ES-I3 (cell line): Measurements from ENCODE around the gene PRKAG2.

Experiments used
- H3K36me3 ChIP-seq: 2 replicates; pipeline ENCODE4 v1.6.1; 2013; ENCODE audit warnings: mild to moderate bottlenecking, low read length, control low read depth, moderate library complexity; ENCODE audit not compliant: insufficient read depth
- H3K4me1 ChIP-seq: 2 replicates; pipeline ENCODE4 v1.6.1; 2013; ENCODE audit warnings: mild to moderate bottlenecking, control low read depth, low read length; ENCODE audit not compliant: insufficient read depth
- H3K9ac ChIP-seq: 2 replicates; pipeline ENCODE4 v1.6.1; 2013; ENCODE audit warnings: low read depth, mild to moderate bottlenecking, low read length, moderate library complexity
- H3K9me3 ChIP-seq: 2 replicates; pipeline ENCODE4 v1.6.1; 2013; ENCODE audit warnings: mild to moderate bottlenecking, low read length, moderate library complexity; ENCODE audit not compliant: control insufficient read depth, insufficient read depth

The PRKAG2 gene

DNA sequence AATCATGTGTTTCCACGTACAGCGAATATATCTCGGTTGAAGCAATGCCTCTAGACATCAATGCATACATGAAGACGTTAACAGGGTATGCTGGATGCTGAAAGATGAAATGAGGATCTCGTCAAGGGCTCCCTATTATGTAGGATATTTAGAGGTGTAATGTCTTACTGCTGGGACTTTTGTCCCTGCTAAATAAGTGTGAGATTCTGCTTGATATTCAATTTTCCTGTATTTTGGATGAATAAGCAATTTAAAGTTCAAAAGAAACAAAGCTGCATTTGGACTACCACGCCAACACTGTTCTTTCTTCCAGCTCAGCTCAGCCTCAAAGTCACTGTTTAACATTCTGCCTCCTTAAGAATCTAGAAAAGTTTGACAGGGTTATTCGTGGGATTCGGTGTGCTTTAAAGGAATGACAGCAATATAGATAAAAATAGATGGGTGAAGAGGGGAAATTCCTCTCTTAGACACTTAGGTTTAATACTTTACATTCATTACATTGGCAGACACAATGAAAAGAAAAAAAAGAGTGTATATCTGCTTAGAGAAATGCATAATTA, 247.1 kb downstream of the PRKAG2 start:
- Histone ChIP-seq H3K36me3 (no peaks in the 10 kb centered on the region), H3K9ac (no peak overlapping the region), H3K4me1 (peaks cover 44% of the 10 kb centered on the region), H3K9me3 (peaks cover 3% of the 10 kb centered on the region; the same call in 1 of the 2 replicates)

DNA sequence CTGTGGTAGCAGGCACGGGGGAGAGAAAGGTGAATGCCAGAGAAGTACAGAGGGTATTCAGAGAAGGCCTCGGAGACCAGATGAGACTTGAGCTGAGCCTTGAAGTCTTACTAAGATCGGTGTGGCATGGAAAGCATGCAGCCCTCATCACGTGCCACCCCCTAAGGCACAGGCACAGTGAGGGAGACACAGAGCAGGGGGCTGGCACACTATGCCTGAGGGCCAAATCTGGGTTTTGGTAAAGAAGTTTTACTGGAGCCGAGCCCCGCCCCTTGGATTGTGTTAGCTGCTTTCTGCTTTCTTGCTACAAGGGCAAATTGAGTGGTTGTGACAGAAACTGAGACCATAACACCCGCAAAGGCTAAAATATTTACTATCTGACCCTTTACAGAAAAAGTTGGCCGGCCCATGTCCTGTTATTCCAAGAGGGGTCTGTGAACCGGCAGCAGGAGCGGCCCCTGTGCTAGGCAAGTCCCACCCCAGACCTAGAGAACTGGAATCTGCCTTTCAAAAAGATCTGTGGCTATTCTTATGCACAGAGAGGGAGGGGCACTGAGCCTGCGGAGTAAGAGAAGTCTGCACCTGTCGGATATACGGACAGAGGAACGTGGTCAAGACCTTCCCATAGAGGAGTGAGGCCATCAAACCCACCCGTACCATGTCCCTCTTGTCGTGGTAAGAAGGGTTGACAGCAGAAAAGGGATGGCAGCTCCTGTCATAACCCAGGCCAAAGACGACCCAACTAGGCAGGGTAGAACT, 247.9 kb downstream of the PRKAG2 start:
- peak overlapping the region; percentile 5; the same call in 1 of the 2 replicates for H3K9ac ChIP-seq
- peaks cover 3% of the 10 kb centered on the region; the same call in 1 of the 2 replicates for H3K9me3 ChIP-seq
- peaks cover 51% of the 10 kb centered on the region for H3K4me1 ChIP-seq
- H3K36me3 ChIP-seq, result no peaks in the 10 kb centered on the region

DNA sequence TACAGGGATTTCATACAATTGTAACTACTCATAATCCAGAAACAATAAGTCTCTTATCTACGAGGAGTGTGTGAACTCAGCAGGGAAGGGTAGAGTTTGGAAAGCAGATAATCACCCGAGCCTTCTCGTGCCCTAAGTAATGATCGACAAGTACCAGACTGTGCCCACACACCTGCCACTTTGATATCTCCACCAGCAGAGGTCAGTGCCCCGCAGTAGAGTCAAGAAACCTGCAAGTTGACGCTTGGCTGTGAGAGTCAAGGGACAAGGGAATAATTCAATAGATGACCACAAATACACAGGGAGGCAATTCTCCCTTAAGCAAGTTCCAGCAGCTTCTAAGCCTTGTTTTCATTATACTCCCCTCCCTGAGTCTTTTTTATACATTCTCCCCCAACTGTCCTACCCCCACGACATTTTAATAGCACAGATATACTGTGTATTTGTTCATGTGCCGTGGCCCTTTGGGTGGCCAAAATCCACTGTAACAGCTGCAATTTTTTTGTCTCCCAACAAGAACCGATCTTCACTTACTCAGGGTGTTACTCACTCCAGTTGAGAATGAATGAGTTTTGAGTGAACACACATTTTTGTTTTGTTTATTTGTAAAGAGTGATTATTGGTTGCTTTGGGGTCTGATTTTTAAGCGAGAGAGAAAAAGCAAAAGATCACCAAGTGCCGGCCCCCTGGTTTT, 250.3 kb downstream of the PRKAG2 start:
- no peaks in the 10 kb centered on the region for H3K36me3 ChIP-seq
- H3K9ac ChIP-seq, result no peak overlapping the region
- no peaks in the 10 kb centered on the region for H3K9me3 ChIP-seq
- peaks cover 51% of the 10 kb centered on the region for H3K4me1 ChIP-seq

DNA sequence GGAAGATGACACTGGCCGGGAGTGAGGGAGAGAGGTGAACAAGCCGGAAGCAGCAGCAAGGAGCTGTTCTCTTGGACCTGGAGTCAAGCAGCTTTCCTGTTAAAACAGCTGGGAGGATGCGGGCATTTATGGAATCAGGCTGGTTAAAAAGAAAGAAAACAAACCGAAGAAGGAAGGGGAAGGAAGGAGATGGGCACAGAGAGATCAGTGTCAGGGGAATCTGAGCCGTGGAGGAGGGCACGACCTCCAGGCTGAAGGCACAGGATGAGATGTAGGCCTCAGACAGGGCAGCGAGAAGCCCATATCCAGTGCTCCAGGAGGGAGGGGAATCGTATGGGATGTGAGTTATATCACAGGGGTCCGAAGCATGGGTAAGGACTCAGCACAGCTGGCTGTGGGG, 251.3 kb downstream of the PRKAG2 start:
- Histone ChIP-seq H3K36me3 (peaks cover 2% of the 10 kb centered on the region; the same call in 1 of the 2 replicates), H3K4me1 (peaks cover 50% of the 10 kb centered on the region), H3K9me3 (no peaks in the 10 kb centered on the region), H3K9ac (no peak overlapping the region)

DNA sequence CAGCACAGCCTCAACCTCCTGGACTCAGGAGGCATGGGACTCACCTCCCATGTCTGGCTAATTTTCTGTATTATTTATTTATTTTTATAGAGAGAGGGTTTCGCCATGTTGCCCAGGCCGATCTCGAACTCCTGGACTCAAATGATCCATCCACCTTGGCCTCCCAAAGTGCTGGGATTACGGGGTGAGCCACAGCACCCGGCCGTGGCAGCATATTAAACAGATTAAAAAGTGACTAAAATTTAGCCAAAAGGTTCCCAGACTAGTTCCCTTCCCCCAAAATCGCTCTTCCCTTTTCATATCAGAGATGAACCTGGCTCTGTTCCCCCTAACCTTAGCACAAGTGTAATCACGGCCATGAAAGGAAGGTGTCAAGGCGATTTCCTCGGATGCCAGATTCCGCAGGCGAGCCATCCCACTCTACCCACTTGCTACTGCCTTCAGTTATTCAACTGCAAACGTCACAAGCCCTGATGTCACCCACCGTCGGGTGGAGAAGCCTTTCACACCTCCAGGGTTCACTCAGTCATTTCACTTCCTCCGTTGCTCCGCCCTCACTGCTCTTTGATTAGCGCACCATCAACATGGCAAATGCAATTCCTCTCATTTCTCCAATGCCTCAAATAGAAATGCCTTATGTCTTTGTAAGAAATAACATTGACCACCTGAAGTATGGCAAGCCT, 252.5 kb downstream of the PRKAG2 start:
- peaks cover 2% of the 10 kb centered on the region; the same call in 1 of the 2 replicates for H3K36me3 ChIP-seq
- H3K9ac ChIP-seq, result no peak overlapping the region
- no peaks in the 10 kb centered on the region for H3K9me3 ChIP-seq
- H3K4me1 ChIP-seq, result peaks cover 40% of the 10 kb centered on the region

DNA sequence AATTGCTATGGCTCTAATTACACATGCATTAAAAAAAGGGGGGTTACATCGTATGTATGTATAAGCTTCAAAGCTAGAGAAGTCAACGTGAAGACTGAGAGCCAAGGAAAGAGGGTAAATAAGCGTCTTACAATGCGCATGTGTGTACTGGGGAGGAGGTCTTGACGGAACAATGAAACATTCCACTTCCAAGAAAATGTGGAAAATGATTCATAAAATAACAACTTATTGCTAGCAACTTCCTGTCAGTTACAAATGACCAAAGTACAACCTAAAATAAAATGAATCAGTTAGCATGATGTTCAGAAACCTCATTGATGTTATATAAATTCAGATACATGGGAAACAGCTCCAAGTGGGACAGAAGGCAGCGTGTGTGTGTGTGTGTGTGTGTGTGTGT, 253.1 kb downstream of the PRKAG2 start:
- no peaks in the 10 kb centered on the region for H3K9me3 ChIP-seq
- H3K36me3 ChIP-seq, result peaks cover 2% of the 10 kb centered on the region; the same call in 1 of the 2 replicates
- H3K9ac ChIP-seq, result no peak overlapping the region
- peaks cover 34% of the 10 kb centered on the region for H3K4me1 ChIP-seq

DNA sequence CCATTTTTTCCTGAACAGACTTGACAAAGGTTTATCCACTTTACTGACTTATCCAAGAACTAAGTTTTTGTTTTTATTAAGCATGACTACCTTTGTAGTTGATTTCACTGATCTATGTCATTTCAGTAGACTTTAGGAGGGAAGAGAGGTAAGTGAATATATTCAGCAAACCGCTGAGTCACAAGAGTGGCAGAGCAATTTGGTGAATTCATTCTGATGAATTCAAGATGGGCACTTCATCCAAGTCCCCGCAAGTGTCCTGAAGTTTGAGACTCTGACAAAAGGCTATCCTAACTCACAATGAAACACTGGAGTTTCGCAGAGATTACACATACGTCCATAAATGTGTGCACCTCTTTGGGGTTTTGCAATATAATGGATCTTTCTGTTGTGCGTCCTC, 255.0 kb downstream of the PRKAG2 start:
- Histone ChIP-seq H3K36me3 (peaks cover 2% of the 10 kb centered on the region; the same call in 1 of the 2 replicates), H3K4me1 (peaks cover 22% of the 10 kb centered on the region), H3K9me3 (no peaks in the 10 kb centered on the region), H3K9ac (no peak overlapping the region)

DNA sequence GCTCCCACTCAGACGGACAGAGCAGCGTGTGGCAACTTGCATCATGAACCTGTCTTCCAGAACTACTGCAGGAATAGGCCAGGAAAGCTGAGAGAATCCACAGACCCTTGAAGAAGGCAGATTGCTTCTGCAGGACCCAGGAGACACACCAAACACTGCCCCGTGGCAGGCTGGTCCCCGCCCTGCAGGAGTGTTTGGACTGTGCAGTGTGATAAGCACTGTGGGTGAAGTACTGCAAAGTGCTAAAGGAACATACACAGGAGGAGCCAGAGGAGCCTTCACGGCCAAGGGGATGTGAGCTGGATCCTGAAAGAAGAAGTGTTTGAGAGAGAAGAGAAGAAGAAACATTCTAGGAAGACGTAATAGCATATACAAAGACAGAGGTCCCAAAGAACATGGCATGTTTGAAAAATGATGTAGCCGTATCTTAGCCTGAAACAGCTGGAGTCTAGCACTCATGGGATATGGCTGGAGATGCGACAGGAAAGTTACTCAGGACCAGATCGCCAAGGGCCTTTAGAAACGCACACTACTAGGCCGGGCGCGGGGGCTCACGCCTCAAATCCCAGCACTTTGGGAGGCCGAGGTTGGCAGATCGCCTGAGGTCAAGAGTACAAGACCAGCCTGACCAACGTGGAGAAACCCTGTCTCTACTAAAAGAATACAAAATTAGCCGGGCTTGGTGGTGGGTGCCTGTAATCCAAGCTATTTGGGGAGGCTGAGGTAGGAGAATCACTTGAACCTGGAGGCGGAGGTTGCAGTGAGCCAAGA, 260.3 kb downstream of the PRKAG2 start:
- no peaks in the 10 kb centered on the region for H3K4me1 ChIP-seq
- H3K36me3 ChIP-seq, result peaks cover 2% of the 10 kb centered on the region; the same call in 1 of the 2 replicates
- no peak overlapping the region for H3K9ac ChIP-seq
- H3K9me3 ChIP-seq, result no peaks in the 10 kb centered on the region

DNA sequence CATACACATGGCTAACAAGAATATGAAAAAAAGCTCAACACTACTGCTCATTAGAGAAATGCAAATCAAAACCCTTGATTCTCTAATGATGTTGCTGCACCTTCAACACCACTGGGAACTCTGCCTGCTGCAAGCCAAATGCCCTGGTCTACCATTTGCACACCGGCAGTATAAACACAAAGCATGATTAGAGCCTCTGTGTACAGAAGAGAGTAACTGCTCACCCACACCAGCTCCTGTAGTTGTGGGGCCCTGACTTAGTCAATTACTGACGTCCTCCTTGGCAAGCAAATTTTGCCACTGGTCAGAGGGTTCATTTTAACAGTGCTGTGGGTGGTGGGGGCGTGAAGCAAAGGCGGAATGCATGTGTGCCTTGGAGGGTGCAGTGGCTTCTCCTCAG, 261.1 kb downstream of the PRKAG2 start:
- Histone ChIP-seq H3K9me3 (no peaks in the 10 kb centered on the region), H3K4me1 (no peaks in the 10 kb centered on the region), H3K9ac (no peak overlapping the region), H3K36me3 (no peaks in the 10 kb centered on the region)

DNA sequence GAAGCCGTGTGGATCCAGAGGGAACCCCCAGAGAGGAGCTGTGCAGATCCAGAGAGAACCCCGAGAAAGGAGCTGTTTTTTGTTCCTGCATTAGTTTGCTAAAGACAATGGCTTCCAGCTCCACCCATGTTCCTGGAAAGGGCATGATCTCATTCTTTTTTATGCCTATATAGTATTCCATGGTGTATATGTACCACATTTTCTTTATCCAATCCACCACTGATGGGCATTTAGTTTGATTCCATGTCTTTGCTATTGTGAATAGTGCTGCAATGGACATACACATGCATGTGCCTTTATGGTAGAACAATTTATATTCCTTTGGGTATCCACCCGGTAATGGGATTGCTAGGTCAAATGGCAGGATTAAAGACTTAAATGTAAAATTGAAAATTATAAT, 261.9 kb downstream of the PRKAG2 start:
- Histone ChIP-seq H3K9me3 (no peaks in the 10 kb centered on the region), H3K9ac (no peak overlapping the region), H3K4me1 (no peaks in the 10 kb centered on the region), H3K36me3 (no peaks in the 10 kb centered on the region)

DNA sequence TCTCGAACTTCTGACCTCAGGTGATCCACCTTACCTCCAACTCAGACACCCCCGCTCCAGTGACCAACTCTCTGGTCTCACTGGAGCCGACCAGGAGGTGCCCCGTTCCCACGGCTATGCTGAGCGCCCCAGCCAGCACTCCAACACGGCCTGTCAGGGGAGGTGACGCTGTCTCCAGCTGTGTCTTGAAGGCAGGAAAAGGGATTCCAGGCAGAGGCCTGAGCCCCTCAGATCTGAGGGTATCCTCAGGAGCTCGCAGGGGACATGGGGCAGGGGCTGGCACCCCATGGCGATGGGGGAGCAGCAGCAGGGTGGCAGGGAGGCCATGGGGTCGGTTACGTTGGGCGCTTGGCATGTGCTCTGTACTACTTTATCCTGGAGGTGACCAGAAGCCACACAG, 262.9 kb downstream of the PRKAG2 start:
- Histone ChIP-seq H3K4me1 (no peaks in the 10 kb centered on the region), H3K36me3 (no peaks in the 10 kb centered on the region), H3K9ac (no peak overlapping the region), H3K9me3 (no peaks in the 10 kb centered on the region)

DNA sequence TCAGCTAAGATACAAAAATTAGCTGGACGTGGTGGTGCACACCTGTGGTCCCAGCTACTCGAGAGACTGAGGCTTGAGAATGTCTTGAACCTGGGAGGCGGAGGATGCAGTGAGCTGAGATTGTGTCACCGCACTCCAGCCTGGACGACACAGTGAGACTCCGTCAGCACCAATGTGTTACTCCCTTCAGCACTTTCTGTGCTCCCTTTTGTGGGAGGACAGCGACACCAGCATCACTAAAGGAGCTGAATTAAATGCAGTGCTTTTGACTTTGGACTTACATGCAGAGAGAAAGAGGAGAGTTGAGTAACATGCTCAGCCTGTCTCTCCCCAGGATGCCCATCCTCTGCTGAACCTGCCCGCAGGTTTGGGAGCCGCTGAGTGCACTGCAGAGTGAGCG, 265.0 kb downstream of the PRKAG2 start:
- H3K4me1 ChIP-seq, result no peaks in the 10 kb centered on the region
- H3K9me3 ChIP-seq, result no peaks in the 10 kb centered on the region
- H3K36me3 ChIP-seq, result no peaks in the 10 kb centered on the region
- H3K9ac ChIP-seq, result no peak overlapping the region

DNA sequence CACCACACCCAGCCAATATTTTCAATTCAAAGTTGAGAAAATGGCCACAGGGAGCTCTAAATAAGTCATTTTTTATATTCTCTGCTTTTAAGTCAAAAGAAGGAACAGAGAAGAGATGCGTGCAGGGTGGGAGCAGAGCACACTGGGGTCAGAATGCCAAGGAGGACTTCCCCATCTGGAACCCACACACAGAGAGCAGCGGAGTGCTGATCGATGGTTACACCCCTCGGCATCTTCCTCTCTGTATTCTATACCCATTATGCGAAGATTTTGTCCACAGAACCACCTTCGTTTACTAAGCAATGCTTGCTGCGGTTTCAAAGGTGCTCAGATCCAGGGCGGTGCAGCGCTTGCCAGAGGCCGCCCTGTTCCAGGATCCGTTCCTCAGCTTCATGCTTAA, 265.9 kb downstream of the PRKAG2 start:
- Histone ChIP-seq H3K4me1 (no peaks in the 10 kb centered on the region), H3K9ac (no peak overlapping the region), H3K9me3 (no peaks in the 10 kb centered on the region), H3K36me3 (no peaks in the 10 kb centered on the region)

DNA sequence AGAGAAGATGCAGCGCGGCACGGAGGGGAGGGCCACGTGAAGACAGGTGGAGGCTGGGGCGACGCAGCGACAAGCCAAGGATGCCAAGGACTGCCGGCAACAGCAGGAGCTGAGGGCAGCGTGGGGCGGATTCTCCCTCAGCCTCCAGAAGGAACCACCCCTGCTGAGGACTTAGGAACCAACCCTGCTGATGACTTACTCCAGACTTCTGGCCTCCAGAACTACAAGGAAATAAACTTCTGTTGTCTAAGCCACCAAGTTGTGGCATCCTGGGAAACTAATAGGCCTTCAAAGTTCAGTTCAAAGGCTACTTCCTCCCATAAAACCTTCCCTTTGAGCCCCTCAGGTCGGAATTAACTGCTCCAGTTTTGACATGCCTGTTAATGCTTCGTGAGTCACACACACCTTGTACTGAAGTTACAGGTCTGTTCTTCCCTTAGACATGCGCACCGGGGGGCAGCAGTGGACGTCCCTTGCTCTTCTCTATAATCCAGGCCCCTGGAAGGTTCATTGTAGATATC, 268.8 kb downstream of the PRKAG2 start:
- H3K36me3 ChIP-seq, result no peaks in the 10 kb centered on the region
- H3K4me1 ChIP-seq, result no peaks in the 10 kb centered on the region
- H3K9me3 ChIP-seq, result no peaks in the 10 kb centered on the region
- H3K9ac ChIP-seq, result no peak overlapping the region
